CD8-positive, alpha-beta memory T cell (primary cell): ENCODE data around the gene AGR2. TPM values are rescaled to one million over a fixed set of nuclear protein-coding genes. Genes with fewer than 3 reads are reported as not detected.

Experiments used
- CTCF ChIA-PET: fragments of 350-600 bp; sonication (Branson Sonifier 250); formaldehyde crosslinking; loops from one replicate; lab custom pipeline; 2021; ENCODE audit warnings: antibody characterized with exemption; lab: Charles Lee
- POLR2A ChIA-PET: fragments of 350-600 bp; sonication (Branson Sonifier 250); formaldehyde crosslinking; loops from one replicate; lab custom pipeline; 2021; ENCODE audit warnings: antibody characterized with exemption; lab: Charles Lee
- DNase-seq, 5 donors: peaks; one replicate each; pipeline versions ENCODE4 v3.0.0 to v3.0.0-alpha.2; 2020 to 2022; ENCODE audit warnings: mixed read lengths in 1 of 5
- H3K27ac ChIP-seq: one replicate; pipeline ENCODE4 v1.7.0; 2013; ENCODE audit warnings: low read depth, mild to moderate bottlenecking, low read length, moderate library complexity
- H3K27me3 ChIP-seq: 2 replicates; pipeline ENCODE4 v1.7.0; 2013; ENCODE audit warnings: low read length, mild to moderate bottlenecking; ENCODE audit not compliant: insufficient read depth, poor library complexity, severe bottlenecking
- H3K36me3 ChIP-seq: 2 replicates; pipeline ENCODE4 v1.7.0; 2013; ENCODE audit warnings: mild to moderate bottlenecking, low read length, moderate library complexity; ENCODE audit not compliant: insufficient read depth
- H3K4me1 ChIP-seq: 2 replicates; pipeline ENCODE4 v1.7.0; 2013; ENCODE audit warnings: mild to moderate bottlenecking, low read length, moderate library complexity; ENCODE audit not compliant: insufficient read depth
- H3K4me3 ChIP-seq: 2 replicates; pipeline ENCODE4 v1.7.0; 2013; ENCODE audit warnings: mild to moderate bottlenecking, low read length
- H3K9me3 ChIP-seq: 2 replicates; pipeline ENCODE4 v1.7.0; 2013; ENCODE audit warnings: mild to moderate bottlenecking, low read length
- H3K27ac Mint-ChIP-seq, 8 donors: one replicate each; pipeline ENCODE4 v1.8.0; 2020 to 2021; ENCODE audit warnings: mixed read lengths in 8 of 8, mild to moderate bottlenecking in 6 of 8, inconsistent platforms in 3 of 8, moderate library complexity in 3 of 8
- H3K27me3 Mint-ChIP-seq, 2 donors: one replicate each; pipeline ENCODE4 v1.8.0; 2020 to 2021; ENCODE audit warnings: mixed read lengths in 2 of 2, mild to moderate bottlenecking in 1 of 2, moderate library complexity in 1 of 2
- H3K36me3 Mint-ChIP-seq, 3 donors: one replicate each; pipeline ENCODE4 v1.8.0; 2020 to 2021; ENCODE audit warnings: mixed read lengths in 3 of 3, inconsistent platforms in 1 of 3, mild to moderate bottlenecking in 1 of 3
- H3K4me1 Mint-ChIP-seq, 3 donors: one replicate each; pipeline ENCODE4 v1.8.0; 2020 to 2021; ENCODE audit warnings: mixed read lengths in 3 of 3, inconsistent platforms in 1 of 3, mild to moderate bottlenecking in 1 of 3
- H3K4me3 Mint-ChIP-seq, 7 donors: one replicate each; pipeline ENCODE4 v1.8.0; 2020 to 2021; ENCODE audit warnings: mixed read lengths in 7 of 7, mild to moderate bottlenecking in 6 of 7, moderate library complexity in 4 of 7, inconsistent platforms in 2 of 7
- H3K9me3 Mint-ChIP-seq, 5 donors: one replicate each; pipeline ENCODE4 v1.8.0; 2020 to 2022; ENCODE audit warnings: mixed read lengths in 5 of 5, mild to moderate bottlenecking in 3 of 5, moderate library complexity in 2 of 5, inconsistent platforms in 1 of 5
- polyA plus RNA-seq: library from polyadenylated mRNA; unstranded; fragments of 300-500 nt; fragmentation: Illumina TruSeq; gene quantifications from one replicate; pipeline ENCODE4 v1.2.3, GENCODE V29; 2021
- total RNA-seq, 2 experiments: library from RNA; stranded (reverse); gene quantifications; one replicate each; pipeline ENCODE4 v1.2.3, GENCODE V29; 2021

The AGR2 gene
- total and polyA plus RNA-seq, 3 experiments from 2014 or later: not detected

GRCh38 chr7:16822029-16822428 is 17.2 kb upstream of the AGR2 start:
- no peaks in the 10 kb centered on the region for H3K27me3 ChIP-seq
- Mint-ChIP-seq H3K27me3 (peaks cover 3 to 44% of the 10 kb centered on the region in 2 donors), H3K27ac (no peak overlapping the region), H3K9me3 (peaks cover 0 to 6% (median 0%) of the 10 kb centered on the region in 5 donors), H3K36me3 (no peaks in the 10 kb centered on the region), H3K4me1 (no peaks in the 10 kb centered on the region), H3K4me3 (no peak overlapping the region)
- H3K4me1 ChIP-seq: no peaks in the 10 kb centered on the region
- H3K4me3 ChIP-seq: no peak overlapping the region
- no peak for DNase-seq
- POLR2A ChIA-PET: no interaction called here
- no peaks in the 10 kb centered on the region for H3K36me3 ChIP-seq
- H3K9me3 ChIP-seq: no peaks in the 10 kb centered on the region
- CTCF ChIA-PET: no interaction called here
- no peak overlapping the region for H3K27ac ChIP-seq

GRCh38 chr7:16818732-16819131 is 13.9 kb upstream of the AGR2 start:
- POLR2A ChIA-PET: no interaction called here
- Mint-ChIP-seq H3K9me3 (peaks cover 0 to 3% (median 0%) of the 10 kb centered on the region in 5 donors), H3K27ac (no peak overlapping the region), H3K27me3 (peaks cover 0 to 30% of the 10 kb centered on the region in 2 donors), H3K4me1 (no peaks in the 10 kb centered on the region), H3K4me3 (no peak overlapping the region), H3K36me3 (no peaks in the 10 kb centered on the region)
- H3K27ac ChIP-seq: no peak overlapping the region
- H3K27me3 ChIP-seq: no peaks in the 10 kb centered on the region
- no peaks in the 10 kb centered on the region for H3K9me3 ChIP-seq
- no peaks in the 10 kb centered on the region for H3K36me3 ChIP-seq
- no peak for DNase-seq
- H3K4me3 ChIP-seq: no peak overlapping the region
- no peaks in the 10 kb centered on the region for H3K4me1 ChIP-seq
- CTCF ChIA-PET: no interaction called here

- H3K27me3 Mint-ChIP-seq: peaks cover 0 to 26% of the 10 kb centered on the region in 2 donors
- H3K9me3 ChIP-seq: no peaks in the 10 kb centered on the region
- H3K27me3 ChIP-seq: no peaks in the 10 kb centered on the region
- H3K27ac ChIP-seq: no peak overlapping the region
- H3K4me1 ChIP-seq: no peaks in the 10 kb centered on the region
- no peaks in the 10 kb centered on the region for H3K4me1 Mint-ChIP-seq
- no peaks in the 10 kb centered on the region for H3K36me3 Mint-ChIP-seq
- DNase-seq: no peak
- H3K4me3 Mint-ChIP-seq: no peak overlapping the region
- H3K4me3 ChIP-seq: no peak overlapping the region
- ChIA-PET CTCF (no interaction called here), POLR2A (no interaction called here)
- no peaks in the 10 kb centered on the region for H3K36me3 ChIP-seq
- H3K9me3 Mint-ChIP-seq: peaks cover 0 to 3% (median 0%) of the 10 kb centered on the region in 5 donors
- H3K27ac Mint-ChIP-seq: no peak overlapping the region
Measured at GRCh38 chr7:16817536-16817935, 12.7 kb upstream of the AGR2 start.

- Histone ChIP-seq H3K4me3 (no peak overlapping the region), H3K27me3 (no peaks in the 10 kb centered on the region), H3K27ac (no peak overlapping the region), H3K36me3 (no peaks in the 10 kb centered on the region), H3K4me1 (no peaks in the 10 kb centered on the region), H3K9me3 (no peaks in the 10 kb centered on the region)
- Mint-ChIP-seq H3K27ac (peak overlapping the region in 1 of 8 donors; percentile 36), H3K36me3 (no peaks in the 10 kb centered on the region), H3K4me3 (no peak overlapping the region), H3K27me3 (peaks cover 0 to 19% of the 10 kb centered on the region in 2 donors), H3K4me1 (no peaks in the 10 kb centered on the region), H3K9me3 (peaks cover 0 to 3% (median 0%) of the 10 kb centered on the region in 5 donors)
- no peak for DNase-seq
- ChIA-PET POLR2A (no interaction called here), CTCF (no interaction called here)
Measured at GRCh38 chr7:16816824-16817223, 12.0 kb upstream of the AGR2 start.

- no peak overlapping the region for H3K27ac ChIP-seq
- Mint-ChIP-seq H3K27me3 (peaks cover 0 to 7% of the 10 kb centered on the region in 2 donors), H3K4me1 (no peaks in the 10 kb centered on the region), H3K27ac (no peak overlapping the region), H3K36me3 (no peaks in the 10 kb centered on the region), H3K4me3 (no peak overlapping the region), H3K9me3 (peaks cover 0 to under 1% (median 0%) of the 10 kb centered on the region in 5 donors)
- H3K27me3 ChIP-seq: no peaks in the 10 kb centered on the region
- H3K4me3 ChIP-seq: no peak overlapping the region
- no peak for DNase-seq
- no peaks in the 10 kb centered on the region for H3K9me3 ChIP-seq
- ChIA-PET CTCF (no interaction called here), POLR2A (no interaction called here)
- no peaks in the 10 kb centered on the region for H3K36me3 ChIP-seq
- no peaks in the 10 kb centered on the region for H3K4me1 ChIP-seq
Measured at GRCh38 chr7:16815001-16815400, 10.2 kb upstream of the AGR2 start.

GRCh38 chr7:16813232-16813616 is 8.4 kb upstream of the AGR2 start:
- no peak overlapping the region for H3K4me3 ChIP-seq
- no peaks in the 10 kb centered on the region for H3K4me1 Mint-ChIP-seq
- peaks cover 2 to 7% of the 10 kb centered on the region in 2 donors for H3K27me3 Mint-ChIP-seq
- no peak overlapping the region for H3K27ac ChIP-seq
- no peaks in the 10 kb centered on the region for H3K36me3 ChIP-seq
- H3K9me3 Mint-ChIP-seq: no peaks in the 10 kb centered on the region
- POLR2A ChIA-PET: no interaction called here
- no peak overlapping the region for H3K27ac Mint-ChIP-seq
- no peaks in the 10 kb centered on the region for H3K9me3 ChIP-seq
- H3K36me3 Mint-ChIP-seq: no peaks in the 10 kb centered on the region
- DNase-seq: no peak
- H3K4me1 ChIP-seq: no peaks in the 10 kb centered on the region
- CTCF ChIA-PET: no interaction called here
- H3K27me3 ChIP-seq: no peaks in the 10 kb centered on the region
- no peak overlapping the region for H3K4me3 Mint-ChIP-seq

GRCh38 chr7:16812542-16813231 is 7.9 kb upstream of the AGR2 start:
- CTCF ChIA-PET: no interaction called here
- Histone ChIP-seq H3K27me3 (no peaks in the 10 kb centered on the region), H3K27ac (no peak overlapping the region), H3K4me1 (no peaks in the 10 kb centered on the region), H3K4me3 (no peak overlapping the region), H3K9me3 (no peaks in the 10 kb centered on the region), H3K36me3 (no peaks in the 10 kb centered on the region)
- Mint-ChIP-seq H3K27me3 (peaks cover 3 to 12% of the 10 kb centered on the region in 2 donors), H3K4me3 (no peak overlapping the region), H3K4me1 (no peaks in the 10 kb centered on the region), H3K27ac (no peak overlapping the region), H3K36me3 (no peaks in the 10 kb centered on the region), H3K9me3 (no peaks in the 10 kb centered on the region)
- POLR2A ChIA-PET: no interaction called here
- DNase-seq: no peak

GRCh38 chr7:16811551-16811950 is 6.8 kb upstream of the AGR2 start:
- no peak for DNase-seq
- Mint-ChIP-seq H3K27ac (no peak overlapping the region), H3K27me3 (peaks cover 3 to 18% of the 10 kb centered on the region in 2 donors), H3K9me3 (no peaks in the 10 kb centered on the region), H3K36me3 (no peaks in the 10 kb centered on the region), H3K4me1 (no peaks in the 10 kb centered on the region), H3K4me3 (no peak overlapping the region)
- Histone ChIP-seq H3K27ac (no peak overlapping the region), H3K4me3 (no peak overlapping the region), H3K36me3 (no peaks in the 10 kb centered on the region), H3K4me1 (no peaks in the 10 kb centered on the region), H3K27me3 (no peaks in the 10 kb centered on the region), H3K9me3 (no peaks in the 10 kb centered on the region)
- ChIA-PET POLR2A (no interaction called here), CTCF (no interaction called here)
